Stimulated activated CD4-positive, alpha-beta T cell treated with anti-CD3 and anti-CD28 coated beads, Interleukin-15, amount 100 ng/mL, for 48 hours (primary cell): ENCODE results near the gene FOXL1.

Experiments
- DNase-seq, 2 donors: peaks; one replicate each; pipeline ENCODE4 v3.0.0-alpha.2; 2020; ENCODE audit warnings: low read depth in 2 of 2

FOXL1 gene

DNA sequence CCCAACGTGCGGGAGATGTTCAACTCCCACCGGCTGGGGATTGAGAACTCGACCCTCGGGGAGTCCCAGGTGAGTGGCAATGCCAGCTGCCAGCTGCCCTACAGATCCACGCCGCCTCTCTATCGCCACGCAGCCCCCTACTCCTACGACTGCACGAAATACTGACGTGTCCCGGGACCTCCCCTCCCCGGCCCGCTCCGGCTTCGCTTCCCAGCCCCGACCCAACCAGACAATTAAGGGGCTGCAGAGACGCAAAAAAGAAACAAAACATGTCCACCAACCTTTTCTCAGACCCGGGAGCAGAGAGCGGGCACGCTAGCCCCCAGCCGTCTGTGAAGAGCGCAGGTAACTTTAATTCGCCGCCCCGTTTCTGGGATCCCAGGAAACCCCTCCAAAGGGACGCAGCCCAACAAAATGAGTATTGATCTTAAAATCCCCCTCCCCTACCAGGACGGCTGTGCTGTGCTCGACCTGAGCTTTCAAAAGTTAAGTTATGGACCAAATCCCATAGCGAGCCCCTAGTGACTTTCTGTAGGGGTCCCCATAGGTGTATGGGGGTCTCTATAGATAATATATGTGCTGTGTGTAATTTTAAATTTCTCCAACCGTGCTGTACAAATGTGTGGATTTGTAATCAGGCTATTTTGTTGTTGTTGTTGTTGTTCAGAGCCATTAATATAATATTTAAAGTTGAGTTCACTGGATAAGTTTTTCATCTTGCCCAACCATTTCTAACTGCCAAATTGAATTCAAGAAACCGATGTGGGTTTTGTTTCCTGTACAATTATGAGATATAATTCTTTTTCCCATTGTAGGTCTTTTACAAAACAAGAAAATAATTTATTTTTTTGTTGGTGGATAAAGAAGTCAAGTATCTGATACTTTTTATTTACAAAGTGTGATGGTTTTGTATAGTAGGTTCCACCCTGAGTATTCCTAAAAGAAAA lies 9.4 kb upstream of the FOXL1 start:
- no peak for DNase-seq

DNA sequence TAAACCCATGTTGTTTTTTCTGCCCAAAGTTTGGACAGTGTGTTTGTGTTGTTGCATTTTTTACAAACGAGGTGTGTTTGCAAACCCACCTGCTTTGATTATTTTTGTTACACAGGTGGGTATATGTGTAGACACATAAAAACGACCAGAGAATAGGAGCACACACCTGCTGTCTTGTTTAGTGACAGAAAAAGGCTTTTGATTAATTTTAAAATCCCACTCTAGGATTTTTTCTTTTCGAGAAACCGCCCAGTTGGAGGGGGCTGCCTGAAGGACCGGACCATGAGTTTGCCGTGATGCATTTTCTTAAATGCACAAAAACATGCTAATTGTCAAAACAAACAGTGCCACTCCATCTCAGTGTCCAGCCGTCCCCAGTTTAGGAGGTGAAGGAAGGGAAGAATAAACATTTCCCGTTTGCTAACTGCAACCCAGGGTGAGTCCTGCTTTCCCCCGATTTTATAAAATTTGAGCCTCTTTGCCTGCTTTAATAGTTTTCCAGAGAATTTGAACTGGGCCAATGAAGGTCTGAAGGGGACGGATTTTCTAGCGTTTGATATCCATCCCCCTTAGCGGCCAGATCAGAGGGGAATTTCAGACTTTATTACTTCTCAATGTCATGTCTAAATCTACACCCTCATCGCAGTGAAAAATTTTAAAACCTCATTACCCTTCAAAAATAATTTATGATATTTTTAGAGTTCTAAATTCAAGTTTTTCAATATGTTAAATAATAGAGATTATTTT lies 8.5 kb upstream of the FOXL1 start:
- no peak for DNase-seq

DNA sequence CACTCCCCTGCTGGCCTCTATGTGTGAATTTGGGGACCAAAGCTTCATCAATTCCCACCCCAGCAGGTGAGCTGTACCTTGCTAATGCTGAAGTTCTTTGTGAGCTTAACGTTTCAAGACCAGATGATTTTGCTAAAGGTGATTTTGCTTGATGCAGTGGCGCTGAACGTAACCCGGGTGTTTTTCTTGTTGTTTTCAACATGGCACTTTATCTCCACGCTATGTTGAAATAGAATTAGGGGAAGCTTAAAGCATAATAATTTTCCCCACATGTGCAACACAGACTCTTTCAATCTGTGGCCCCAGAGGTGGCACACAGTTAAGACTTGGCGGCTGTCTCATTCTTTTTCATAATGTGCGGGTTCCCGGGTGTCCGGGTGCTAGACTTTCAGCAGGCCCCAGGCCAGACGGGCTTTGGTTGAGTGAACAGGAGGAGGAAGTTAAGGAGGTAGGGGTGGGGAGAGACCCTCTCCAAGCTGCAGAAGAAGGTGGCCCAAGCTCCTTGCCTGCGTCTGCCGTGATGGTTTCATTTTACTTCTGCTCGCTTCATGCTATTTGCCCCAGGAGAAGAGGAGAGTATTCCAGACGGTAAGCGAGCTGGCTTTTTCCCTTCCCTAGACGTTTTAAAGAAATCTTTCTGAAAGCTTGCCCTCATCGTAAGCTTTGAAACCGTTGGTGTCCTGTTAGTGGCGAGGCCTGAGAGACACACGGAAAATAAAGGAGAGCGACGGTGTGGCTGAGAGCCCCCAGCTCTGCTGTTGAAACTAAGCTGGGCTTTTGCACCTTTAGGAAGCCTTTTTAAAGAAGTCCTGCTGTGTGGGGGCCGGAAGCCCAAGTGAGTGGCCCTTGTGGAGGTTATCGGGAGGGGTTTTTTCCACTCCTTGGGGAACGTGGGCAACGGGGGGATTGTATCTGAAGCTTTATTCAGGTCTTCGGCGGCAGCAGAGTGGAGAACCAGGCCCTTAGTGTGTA lies 7.5 kb upstream of the FOXL1 start:
- DNase-seq: no peak

DNA sequence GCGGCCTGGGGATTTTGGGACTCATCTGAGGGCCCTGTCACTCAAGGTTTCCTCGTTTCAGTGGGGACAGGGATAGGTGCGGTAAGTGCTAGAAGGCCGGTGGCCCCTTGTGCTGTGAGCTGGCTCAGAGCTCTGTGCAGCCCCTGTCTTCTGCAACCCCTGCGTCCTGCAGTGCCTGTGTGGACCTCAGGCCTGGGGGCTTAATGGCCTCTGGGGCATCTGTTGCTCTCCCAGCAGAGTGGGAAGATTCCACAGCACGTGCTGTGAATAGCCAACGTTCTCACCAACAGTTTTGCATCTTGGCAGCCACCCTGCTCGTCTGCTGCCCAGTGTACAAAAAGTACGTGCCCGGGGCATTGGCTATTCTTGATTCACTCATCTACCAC lies 6.8 kb upstream of the FOXL1 start:
- DNase-seq: no peak

DNA sequence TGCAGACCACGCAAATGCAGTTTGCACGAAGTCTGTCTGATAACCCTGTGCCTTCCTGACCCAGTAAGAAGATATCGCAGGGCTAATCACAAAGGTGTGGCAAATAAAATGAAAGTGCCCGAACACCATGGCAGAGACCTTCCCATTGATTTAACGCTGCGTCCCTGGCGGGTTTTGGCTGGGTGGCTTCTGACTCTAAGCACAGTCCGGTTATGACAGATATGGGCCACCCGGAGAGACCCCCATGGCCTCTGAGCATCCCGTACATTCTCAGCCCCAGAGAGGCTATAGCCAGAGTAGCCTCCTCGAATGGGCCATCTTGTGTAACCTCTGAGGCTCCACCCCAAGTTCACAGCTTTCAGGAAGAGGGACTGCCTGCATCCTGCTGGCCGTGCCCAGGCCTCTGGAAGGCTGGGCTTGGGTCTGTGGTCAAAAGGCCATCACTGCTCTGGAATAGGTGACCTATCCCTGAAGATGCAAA lies 6.3 kb upstream of the FOXL1 start:
- DNase-seq: no peak

DNA sequence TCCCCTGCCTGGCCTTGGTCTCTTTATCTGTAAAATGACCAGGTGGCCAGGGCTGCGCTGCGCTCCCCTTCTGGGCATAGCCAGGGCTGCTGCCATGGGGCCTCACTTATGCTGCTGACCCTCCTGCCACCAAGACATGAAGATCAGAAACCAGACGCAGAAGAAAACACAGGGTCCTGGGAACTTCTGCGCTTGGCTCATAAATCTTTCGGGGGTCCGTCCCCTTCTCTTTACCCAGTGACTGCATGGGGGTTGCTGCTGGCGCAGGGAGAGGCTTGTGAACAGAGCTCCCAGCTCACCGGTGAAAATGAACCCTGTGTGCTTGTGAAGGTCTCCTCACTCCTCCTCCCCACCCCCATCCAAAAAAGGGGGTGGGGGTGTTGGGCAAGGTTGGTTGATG lies 5.7 kb upstream of the FOXL1 start:
- DNase-seq: no peak

DNA sequence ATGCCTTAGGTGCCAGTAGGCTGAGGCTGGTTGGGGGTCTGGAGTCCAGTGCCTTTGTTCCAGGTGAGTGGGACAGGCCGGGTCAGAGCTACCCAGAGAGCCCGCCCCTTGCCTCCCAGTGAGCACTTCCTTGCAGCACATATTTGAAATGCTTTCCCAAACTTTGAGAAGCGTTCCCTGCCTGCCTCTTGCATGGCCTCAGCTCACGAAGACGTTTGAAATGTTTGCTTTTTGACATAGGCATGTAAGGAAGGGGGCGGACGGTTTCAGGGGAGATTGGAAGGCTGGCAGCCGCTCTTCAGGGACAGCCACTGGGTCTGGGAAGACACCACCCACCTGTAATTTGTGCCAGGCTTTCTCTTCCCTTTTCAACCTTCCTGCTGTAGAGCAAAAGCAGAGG lies 5.1 kb upstream of the FOXL1 start:
- no peak for DNase-seq

DNA sequence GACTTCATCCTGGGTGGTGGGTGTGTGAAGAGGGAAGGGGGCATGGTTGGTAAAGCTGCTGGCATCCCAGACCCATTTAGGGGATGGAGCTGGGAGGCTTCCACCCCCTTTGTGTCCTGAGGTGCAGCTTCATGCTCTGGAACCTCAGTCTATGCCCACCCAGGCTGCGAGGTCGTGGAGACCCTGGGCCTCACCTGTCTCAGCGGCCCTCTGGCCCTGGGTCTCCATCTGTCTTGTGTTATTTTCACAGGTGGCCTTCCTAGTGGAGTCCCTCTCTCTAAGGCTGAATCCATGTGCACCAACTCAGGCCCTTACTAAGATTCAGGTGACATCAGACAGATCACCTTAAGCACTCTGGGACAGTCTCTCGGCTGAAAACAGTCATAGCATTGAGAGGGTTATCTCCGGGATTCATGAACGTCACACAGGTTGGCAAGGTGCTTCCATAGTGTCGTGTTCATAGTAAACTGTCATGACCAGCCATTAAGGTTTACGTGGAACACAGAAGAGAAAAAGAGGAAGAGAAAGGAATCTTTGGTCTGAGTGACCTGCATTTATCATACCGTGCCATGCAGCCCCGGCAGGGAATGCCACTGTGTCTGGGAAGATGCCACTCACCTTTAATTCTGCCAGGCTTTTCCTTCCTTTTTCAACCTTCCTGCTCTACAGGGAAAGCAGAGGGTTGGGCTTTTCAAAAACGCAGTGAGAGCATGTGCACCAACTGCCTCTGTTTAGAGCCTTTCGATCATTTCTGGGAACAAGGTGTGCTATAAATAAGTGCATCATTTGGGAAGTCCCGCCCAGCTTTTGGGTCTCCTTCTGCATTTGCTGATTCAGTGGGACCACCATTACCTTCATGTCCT lies 4.5 kb upstream of the FOXL1 start:
- no peak for DNase-seq

DNA sequence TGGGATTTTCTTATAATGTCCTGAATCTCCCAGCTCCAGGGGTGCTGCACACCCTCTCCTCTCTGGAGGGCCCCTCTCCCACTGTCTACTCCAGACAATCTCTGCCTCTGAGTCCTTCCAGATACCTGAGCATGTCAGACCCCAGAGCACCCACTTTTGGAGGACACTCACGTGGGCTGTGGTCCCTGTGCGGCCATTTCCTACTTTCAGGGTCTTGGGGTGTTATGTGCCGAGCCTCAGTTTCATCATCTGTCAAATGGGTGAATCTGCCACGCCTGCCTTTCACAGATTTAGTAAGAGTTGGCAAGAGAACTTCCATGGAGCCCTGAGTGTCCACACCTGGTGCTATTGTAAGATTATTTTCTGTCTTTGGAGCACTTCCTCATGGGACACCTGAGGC lies 3.7 kb upstream of the FOXL1 start:
- DNase-seq: no peak

DNA sequence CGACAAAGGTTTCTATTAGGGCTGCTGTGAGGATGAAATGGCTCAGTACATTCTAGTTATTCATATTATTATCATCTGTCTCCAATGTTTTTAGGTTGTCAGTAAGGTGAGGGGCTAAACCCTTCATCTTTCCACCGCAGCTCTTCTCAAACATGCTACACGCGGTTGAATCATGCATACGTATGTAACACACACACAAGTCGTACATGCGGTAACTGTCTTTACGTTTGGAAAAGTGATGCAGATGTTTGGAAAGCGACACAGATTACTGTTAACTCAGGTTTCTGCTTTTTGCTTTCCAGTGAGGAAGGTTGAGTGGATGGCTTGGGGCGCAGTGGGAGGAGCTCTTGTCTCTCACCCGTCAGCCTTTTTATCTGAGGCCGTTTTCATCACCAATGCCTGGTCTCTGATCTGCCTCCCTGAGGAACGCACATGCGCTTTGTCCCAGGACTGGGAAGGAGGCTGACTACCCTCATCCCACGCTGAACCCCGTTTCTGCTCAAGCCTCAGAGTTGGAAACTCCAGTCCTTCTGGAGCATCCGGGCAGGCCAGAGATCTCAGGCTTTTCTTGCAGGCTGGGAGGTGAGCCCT lies 3.2 kb upstream of the FOXL1 start:
- no peak for DNase-seq

DNA sequence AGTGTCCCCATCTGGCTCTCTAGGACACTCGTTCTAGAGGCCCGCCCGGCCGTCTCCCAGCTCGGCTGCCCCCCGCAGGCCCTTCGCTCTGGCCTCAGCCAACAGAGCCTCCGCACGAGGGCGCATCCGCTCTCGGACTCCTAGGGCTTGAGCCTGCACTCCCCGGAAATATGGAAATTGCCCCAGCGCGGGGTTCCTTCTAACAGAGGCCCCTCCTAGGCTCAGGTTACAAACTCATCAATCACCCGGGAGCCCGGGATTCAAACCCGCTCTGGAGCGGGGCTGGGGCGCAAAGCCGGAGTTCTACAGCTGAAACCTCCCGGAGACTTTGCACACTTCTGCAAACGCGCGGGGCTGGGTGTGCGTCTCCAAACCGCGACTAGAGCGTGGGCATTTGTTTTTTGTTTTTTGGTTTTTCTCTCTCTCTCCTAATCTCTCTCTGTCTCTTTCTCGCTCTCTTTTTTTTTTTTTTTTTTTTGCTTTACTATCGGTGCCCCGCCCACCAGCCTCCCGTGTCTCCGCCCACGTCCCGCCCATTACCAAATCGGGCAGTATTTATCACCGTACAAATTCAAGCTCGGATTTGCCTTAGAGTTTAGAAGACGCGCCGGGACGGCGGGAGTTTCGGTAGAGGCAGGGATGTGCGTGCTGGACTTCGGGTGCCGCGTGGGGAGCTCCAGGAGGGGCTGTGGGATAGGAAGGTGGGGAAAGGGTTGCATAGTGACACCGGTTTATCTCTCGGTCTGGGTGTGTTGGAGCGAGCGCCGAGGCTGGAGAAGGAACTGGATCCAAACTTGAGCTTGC lies 2.4 kb upstream of the FOXL1 start:
- DNase-seq: peak in 1 of 2 donors; percentile 42

DNA sequence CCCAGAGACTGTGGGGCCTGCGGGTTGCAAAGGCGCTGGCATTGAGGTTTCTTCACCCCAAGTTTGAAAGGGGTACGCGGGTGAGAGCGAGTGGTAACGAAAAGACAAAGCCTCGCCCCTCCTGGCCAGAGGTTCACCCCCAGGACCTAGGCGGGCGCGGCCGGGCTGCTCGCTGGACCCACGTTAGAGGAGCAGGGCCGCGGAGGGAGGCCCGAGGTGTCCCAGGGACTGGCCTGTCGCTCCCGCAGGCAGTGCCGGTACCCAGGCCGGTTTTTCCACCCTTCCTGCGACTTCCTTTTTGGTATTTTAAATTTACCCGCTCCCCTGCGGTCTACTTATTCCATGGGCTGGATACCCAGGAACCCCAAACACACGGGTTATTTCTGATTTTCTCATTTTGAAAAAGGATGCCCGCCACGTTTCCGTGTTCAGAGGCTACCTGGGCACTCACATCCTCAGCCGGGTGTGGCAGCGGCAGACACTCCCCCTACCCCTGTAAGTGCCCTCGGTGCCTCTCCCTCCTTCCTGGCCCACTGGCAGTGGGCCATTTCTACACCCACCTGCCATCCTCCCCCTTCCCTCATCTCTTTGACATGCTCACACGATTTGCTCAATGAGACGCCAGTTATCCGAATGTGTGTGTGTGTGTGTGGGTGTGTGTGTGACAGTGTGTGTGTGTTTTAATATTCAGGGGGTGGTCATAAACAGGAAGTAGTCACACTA lies 1.6 kb upstream of the FOXL1 start:
- no peak for DNase-seq

DNA sequence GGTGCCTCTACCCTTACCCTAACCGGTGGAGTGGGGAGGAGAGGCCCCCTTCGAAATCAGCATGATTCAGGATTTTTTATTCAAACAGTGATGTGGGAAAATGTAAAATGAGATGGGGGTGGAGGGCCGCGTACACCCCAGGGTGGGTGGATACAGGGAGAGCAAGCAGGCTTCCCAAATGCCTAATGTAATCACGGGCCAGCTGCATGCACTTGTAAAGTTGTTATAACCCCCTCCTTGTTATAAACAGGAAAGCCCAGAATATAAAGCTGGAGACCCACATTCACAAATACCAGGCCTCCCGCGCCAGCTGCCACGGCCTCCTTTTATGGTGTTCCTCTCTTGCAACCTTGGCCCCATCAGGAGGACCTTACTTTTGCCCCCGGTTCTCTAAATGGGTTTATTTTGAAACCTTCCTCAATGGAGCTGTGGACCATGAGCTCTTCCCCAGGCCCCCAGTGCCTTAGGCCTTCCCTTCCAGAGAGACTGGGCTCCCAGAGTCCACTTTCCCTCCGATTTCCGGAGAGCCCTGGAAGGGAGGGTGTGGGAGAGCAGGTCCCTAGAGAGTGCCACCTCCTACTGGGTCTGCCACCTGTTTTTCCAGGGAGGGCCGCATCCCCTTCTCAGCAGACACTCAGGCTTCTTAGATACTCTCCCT lies 906 bp upstream of the FOXL1 start:
- DNase-seq: no peak

DNA sequence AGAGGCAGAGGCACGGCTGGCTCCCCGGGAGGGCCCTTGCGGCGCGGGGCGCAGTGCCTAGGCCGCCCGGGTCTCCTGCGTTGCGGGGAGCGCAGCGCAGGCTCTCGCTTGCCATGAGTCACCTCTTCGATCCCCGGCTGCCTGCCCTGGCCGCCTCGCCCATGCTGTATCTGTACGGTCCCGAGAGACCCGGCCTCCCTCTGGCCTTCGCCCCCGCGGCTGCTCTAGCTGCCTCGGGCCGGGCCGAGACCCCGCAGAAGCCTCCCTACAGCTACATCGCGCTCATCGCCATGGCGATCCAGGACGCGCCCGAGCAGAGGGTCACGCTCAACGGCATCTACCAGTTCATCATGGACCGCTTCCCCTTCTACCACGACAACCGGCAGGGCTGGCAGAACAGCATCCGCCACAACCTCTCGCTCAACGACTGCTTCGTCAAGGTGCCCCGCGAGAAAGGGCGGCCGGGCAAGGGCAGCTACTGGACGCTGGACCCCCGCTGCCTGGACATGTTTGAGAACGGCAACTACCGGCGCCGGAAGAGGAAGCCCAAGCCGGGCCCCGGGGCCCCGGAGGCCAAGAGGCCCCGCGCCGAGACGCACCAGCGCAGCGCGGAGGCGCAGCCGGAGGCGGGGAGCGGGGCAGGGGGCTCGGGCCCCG lies 390 bp downstream of the FOXL1 start:
- DNase-seq: no peak

DNA sequence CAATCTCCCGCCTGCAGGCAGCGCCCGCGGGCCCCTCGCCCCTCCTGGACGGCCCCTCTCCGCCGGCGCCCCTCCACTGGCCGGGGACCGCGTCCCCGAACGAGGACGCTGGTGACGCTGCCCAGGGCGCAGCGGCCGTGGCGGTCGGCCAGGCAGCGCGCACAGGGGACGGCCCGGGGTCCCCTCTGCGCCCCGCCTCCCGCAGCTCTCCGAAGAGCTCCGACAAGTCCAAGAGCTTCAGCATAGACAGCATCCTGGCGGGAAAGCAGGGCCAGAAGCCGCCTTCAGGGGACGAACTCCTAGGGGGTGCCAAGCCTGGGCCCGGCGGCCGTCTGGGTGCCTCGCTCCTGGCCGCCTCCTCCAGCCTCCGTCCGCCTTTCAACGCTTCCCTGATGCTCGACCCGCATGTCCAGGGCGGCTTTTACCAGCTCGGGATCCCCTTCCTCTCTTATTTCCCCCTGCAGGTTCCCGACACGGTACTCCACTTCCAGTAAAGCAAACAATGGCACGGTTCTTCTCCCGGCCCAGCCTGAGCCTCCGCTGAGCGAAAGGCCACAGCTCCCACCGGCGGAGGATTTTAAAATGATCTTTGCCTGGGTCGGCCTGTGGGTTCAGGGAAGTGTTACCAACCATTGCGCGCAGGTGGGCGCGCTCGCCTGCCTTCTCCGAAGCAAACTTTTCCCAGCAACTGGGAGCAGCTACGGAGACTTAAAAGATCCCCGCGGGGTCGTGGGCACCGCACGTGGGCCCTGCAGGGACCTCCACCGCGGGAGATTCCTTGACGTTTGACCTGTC lies 1.1 kb downstream of the FOXL1 start:
- no peak for DNase-seq

DNA sequence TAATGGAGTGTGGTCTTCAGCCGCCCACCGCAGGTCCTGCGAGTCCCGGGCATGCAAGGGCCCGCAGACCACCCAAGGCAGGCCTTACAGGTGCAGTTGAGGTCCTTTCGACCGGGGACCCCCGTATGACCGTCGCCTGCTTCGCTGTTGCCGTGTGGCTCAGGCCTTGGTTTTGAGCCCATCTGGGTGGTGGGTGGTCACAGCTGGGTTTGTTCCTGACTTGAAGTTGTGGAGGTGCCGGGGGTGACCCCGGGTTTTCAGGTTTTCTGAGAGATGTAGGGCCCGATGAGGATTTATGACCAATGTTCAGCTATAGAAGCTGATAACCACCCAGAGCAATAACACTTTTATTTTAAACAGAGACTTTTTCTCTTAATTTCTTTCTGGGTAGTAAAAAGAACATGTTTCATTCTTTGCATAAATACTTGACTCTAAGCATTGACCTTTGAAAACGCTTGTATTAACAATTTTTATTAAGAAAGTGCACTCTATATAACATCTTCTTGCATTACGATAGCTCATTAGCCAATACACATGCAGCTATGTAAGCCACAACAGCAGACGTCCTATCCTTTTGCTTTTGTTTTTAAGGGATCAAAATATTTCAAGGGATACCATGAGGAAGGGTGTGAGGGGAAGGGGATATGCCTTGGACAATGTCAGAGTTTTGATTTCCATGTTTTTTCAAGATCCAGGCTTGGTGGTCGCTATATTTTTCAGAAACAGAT lies 1.9 kb downstream of the FOXL1 start:
- DNase-seq: no peak
